ENCODE measurements around the gene HOXB7. TPM values are rescaled to one million over a fixed set of nuclear protein-coding genes. Genes with fewer than 3 reads are reported as not detected.
A peak's percentile ranks its signal among the peaks of the same experiment; 100 is the strongest.

HOXB7 gene
- total and polyA plus RNA-seq, 2 of the 13 experiments (the other 11 are each of a cell fraction or from before 2014, with no cell fraction given): 0.04 TPM; not detected in 1

GRCh38 chr17:48636177-48637018 lies 25.6 kb upstream of the HOXB7 start (continued):
- TF ChIP-seq U2AF2 (IDR thresholded peaks at IDR 0.05; ENCODE audit: low read depth, low read length) (no peak), HOMEZ (CRISPR knock-in tag; IDR thresholded peaks at IDR 0.05; ENCODE audit: low read depth) (0 out of 2 replicates have a peak, but pooled peaks have one; percentile 39), ZSCAN25 (CRISPR knock-in tag; IDR thresholded peaks at IDR 0.05) (no peak), ZNF335 (CRISPR knock-in tag; IDR thresholded peaks at IDR 0.05) (no peak), CENPBD1 (CRISPR knock-in tag; IDR thresholded peaks at IDR 0.05; ENCODE audit: borderline replicate concordance, low read depth) (no peak), CCDC6 (CRISPR knock-in tag; IDR thresholded peaks at IDR 0.05) (no peak; the same call in 1 of the 2 replicates), LRRFIP1 (CRISPR knock-in tag; conservative IDR thresholded peaks at IDR 0.05) (no peak), AGO2 (optimal IDR thresholded peaks at IDR 0.05; ENCODE audit: low read depth, low read length) (no peak), GTF2F1 (IDR thresholded peaks at IDR 0.05; ENCODE audit: low read length) (no peak), HIVEP1 (CRISPR knock-in tag; IDR thresholded peaks at IDR 0.05) (no peak), NFIC (IDR thresholded peaks at IDR 0.05; ENCODE audit: low read length) (no peak), ZNF331 (CRISPR knock-in tag; IDR thresholded peaks at IDR 0.05) (peak; percentile 78), RFXAP (CRISPR knock-in tag; IDR thresholded peaks at IDR 0.05; ENCODE audit: borderline replicate concordance) (0 out of 2 replicates have a peak, but pooled peaks have one; percentile 32), HMGA1 (CRISPR knock-in tag; conservative IDR thresholded peaks at IDR 0.05) (no peak), TFDP1 (CRISPR knock-in tag; IDR thresholded peaks at IDR 0.05; ENCODE audit: borderline replicate concordance) (peak; percentile 81), KDM1A (CRISPR knock-in tag; IDR thresholded peaks at IDR 0.05) (no peak), EED (CRISPR knock-in tag; IDR thresholded peaks at IDR 0.05) (no peak), ZNF883 (CRISPR knock-in tag; IDR thresholded peaks at IDR 0.05; ENCODE audit: not compliant biosample characterization) (no peak), SALL2 (CRISPR knock-in tag; IDR thresholded peaks at IDR 0.05) (peak; percentile 86), RARG (CRISPR knock-in tag; IDR thresholded peaks at IDR 0.05; ENCODE audit: low read depth) (no peak)

Measured in HepG2 (cell line).